ENCODE data around the gene MYO16. TPM values are rescaled to one million over a fixed set of nuclear protein-coding genes. Genes with fewer than 3 reads are reported as not detected.

MYO16 gene
- total RNA-seq: 0.15 and 0.18 TPM in 2 replicates
- polyA plus RNA-seq: 0.02 and 0.39 TPM in 2 replicates

DNA sequence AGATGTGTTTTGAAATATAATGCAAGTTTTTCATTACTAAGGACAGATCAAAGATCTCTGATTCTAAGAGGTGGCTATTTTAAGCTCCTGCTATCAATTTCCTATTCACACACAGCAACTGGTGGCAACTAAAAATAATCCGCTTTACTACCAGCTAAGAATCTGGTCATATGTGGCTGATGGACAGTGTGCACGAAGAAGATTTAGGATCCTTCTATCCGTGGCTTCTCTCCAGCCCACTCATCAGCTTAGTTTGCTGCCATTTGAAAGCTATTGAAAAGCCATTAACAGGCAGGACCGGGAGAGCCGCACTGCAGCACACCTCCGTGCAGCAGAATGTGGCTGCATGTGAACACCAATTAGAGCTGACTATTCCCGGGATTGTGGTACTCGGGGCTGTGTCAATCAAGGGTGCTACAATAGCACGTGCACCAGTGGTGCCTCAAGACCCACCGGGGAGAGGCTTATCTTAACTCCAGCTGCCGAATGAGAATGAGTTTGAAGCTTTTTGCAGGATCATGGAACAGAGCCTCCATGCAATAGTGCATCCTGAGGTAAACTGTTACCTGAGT, at the start of gene MYO16:
TSS of gene MYO16 (plus strand) at position 431 of the 572 bp plus-strand sequence. CDS start 234 bp downstream, outside the sequence.
- Histone ChIP-seq H3K9me3 (ENCODE audit: low read depth) (no peaks in the 10 kb centered on the region), H3K36me3 (no peaks in the 10 kb centered on the region), H3K4me3 (no peak within 1 kb of the TSS), H3K27me3 (no peaks in the 10 kb centered on the region), H3K27ac (no peak within 1 kb of the TSS), H3K4me1 (ENCODE audit: low read depth) (peaks cover 16% of the 10 kb centered on the region)
- TF ChIP-seq, protein P1, sequence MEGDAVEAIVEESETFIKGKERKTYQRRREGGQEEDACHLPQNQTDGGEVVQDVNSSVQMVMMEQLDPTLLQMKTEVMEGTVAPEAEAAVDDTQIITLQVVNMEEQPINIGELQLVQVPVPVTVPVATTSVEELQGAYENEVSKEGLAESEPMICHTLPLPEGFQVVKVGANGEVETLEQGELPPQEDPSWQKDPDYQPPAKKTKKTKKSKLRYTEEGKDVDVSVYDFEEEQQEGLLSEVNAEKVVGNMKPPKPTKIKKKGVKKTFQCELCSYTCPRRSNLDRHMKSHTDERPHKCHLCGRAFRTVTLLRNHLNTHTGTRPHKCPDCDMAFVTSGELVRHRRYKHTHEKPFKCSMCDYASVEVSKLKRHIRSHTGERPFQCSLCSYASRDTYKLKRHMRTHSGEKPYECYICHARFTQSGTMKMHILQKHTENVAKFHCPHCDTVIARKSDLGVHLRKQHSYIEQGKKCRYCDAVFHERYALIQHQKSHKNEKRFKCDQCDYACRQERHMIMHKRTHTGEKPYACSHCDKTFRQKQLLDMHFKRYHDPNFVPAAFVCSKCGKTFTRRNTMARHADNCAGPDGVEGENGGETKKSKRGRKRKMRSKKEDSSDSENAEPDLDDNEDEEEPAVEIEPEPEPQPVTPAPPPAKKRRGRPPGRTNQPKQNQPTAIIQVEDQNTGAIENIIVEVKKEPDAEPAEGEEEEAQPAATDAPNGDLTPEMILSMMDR (IDR thresholded peaks at IDR 0.05; ENCODE audit: low read depth, low read length): no peak
- DNase-seq (ENCODE audit: low read depth in 1 of 2, low spot score in 1 of 2): peak in 1 of 2 donors; percentile 58

DNA sequence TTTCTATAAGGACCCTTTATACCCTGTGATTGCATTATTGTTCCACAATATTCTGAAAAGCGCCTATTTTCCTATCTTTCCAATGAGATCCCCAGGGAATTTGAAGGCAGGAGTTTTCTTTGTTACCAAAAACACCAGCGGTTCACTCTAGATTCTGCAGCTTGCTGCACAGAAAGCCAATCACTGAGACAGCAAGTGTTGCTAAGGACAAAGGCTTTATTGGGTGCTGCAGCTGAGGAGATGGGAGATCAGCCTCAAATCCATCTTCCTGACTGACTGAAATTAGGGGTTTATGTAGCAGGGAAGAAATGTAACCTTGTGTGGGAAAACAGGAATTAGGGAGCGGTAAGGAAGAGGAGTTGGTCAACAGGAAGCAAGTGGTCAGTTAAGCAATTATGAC, 42.6 kb upstream of the MYO16 start:
- Histone ChIP-seq H3K9me3 (ENCODE audit: low read depth) (no peaks in the 10 kb centered on the region), H3K27me3 (no peaks in the 10 kb centered on the region), H3K36me3 (no peaks in the 10 kb centered on the region), H3K27ac (no peak overlapping the region), H3K4me1 (ENCODE audit: low read depth) (no peaks in the 10 kb centered on the region), H3K4me3 (no peak overlapping the region)
- no peak for DNase-seq (ENCODE audit: low read depth in 1 of 2, low spot score in 1 of 2)
- TF ChIP-seq, protein P1 (IDR thresholded peaks at IDR 0.05; ENCODE audit: low read depth, low read length): no peak

DNA sequence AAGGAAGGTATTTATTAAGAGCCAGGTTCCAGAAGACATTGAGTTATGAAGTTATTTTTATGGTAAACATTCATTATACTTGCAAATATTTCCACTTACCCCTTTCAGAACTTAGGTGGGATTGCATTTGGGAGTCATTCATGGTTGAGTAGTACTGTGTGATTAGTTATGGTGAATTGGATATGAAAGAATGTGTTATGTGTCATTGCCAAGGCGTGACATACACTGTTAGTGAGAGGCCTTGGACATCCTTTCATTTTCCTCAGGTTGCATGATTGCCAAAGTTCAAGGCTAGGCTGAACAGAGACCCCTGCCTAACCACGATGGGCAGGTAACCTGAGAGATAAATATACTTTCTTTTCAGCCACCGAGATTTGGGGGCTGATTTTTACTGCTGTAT, 40.9 kb upstream of the MYO16 start:
- Histone ChIP-seq H3K27ac (no peak overlapping the region), H3K4me3 (no peak overlapping the region), H3K36me3 (no peaks in the 10 kb centered on the region), H3K4me1 (ENCODE audit: low read depth) (no peaks in the 10 kb centered on the region), H3K27me3 (peaks cover 5% of the 10 kb centered on the region), H3K9me3 (ENCODE audit: low read depth) (no peaks in the 10 kb centered on the region)
- TF ChIP-seq, protein P1 (IDR thresholded peaks at IDR 0.05; ENCODE audit: low read depth, low read length): no peak
- no peak for DNase-seq (ENCODE audit: low read depth in 1 of 2, low spot score in 1 of 2)

- H3K4me3 ChIP-seq: no peak overlapping the region
- peaks cover 2% of the 10 kb centered on the region for H3K4me1 ChIP-seq (ENCODE audit: low read depth)
- DNase-seq (ENCODE audit: low read depth in 1 of 2, low spot score in 1 of 2): no peak
- H3K36me3 ChIP-seq: no peaks in the 10 kb centered on the region
- no peaks in the 10 kb centered on the region for H3K9me3 ChIP-seq (ENCODE audit: low read depth)
- H3K27ac ChIP-seq: no peak overlapping the region
- peaks cover 11% of the 10 kb centered on the region for H3K27me3 ChIP-seq
- TF ChIP-seq, protein P1 (IDR thresholded peaks at IDR 0.05; ENCODE audit: low read depth, low read length): no peak
Measured at GRCh38 chr13:108594153-108594552, 35.3 kb upstream of the MYO16 start.

DNA sequence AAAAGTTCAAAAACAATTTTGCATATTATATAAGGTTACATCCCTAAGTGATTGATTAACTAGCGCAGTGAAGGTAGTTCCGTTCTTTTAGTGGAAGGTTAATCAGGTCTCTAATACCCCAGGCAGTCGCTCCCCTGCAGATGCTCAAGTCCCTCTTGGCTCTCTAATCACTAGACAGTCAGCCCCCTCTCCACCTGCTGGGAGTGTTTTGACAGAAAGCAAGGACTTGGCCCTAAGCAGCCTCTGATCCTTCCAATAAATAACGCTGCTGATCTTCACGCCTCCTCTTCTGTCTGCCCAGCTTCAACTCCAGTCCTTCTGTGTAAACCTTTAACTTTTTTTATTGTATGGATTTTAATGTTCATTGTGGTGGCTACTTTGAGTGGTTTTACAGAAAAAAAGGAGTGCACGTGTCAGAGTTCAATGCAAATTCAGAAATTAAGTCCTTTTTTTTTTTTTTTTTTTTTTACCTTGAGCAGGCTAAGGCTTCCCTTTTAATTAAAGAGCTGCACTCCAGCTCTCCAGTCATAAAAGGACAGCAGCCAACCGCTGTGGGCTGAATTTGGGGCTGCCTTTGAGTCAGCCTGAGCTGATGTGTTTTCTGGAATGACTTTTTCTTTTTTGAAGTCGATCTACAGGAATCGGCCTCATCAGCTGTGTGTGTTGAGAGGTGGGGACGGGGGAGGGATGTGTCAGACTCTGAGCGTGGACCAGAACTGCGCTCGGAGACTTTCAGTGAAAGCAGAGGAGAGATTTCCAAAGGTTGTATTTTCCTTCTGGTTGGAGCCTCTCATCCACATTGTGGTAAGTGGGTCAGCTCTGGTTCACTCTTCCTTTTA, 33.8 kb upstream of the MYO16 start:
- Histone ChIP-seq H3K27me3 (peaks cover 11% of the 10 kb centered on the region), H3K27ac (no peak overlapping the region), H3K4me1 (ENCODE audit: low read depth) (peaks cover 2% of the 10 kb centered on the region), H3K4me3 (no peak overlapping the region), H3K36me3 (no peaks in the 10 kb centered on the region), H3K9me3 (ENCODE audit: low read depth) (no peaks in the 10 kb centered on the region)
- TF ChIP-seq, protein P1 (IDR thresholded peaks at IDR 0.05; ENCODE audit: low read depth, low read length): no peak
- DNase-seq (ENCODE audit: low read depth in 1 of 2, low spot score in 1 of 2): peak in 1 of 2 donors; percentile 10
